Testis (tissue), 3 donors: ENCODE data around the gene ADAMTS13. TPM values are rescaled to one million over a fixed set of nuclear protein-coding genes. Genes with fewer than 3 reads are reported as not detected.

Source experiments
- DNase-seq: peaks from one replicate; pipeline ENCODE4 v3.0.0-alpha.2; 2019
- H3K27ac ChIP-seq, 2 donors: fragments of 200-600 bp; sonication (generic); one replicate each; pipeline ENCODE4 v1.5.1; 2019
- H3K27me3 ChIP-seq: fragments of 200-600 bp; sonication (generic); one replicate; pipeline ENCODE4 v1.5.1; 2019
- H3K36me3 ChIP-seq: fragments of 200-600 bp; sonication (generic); one replicate; pipeline ENCODE4 v1.5.1; 2017; ENCODE audit warnings: low read depth; ENCODE audit errors: missing control alignments
- H3K4me1 ChIP-seq: fragments of 200-600 bp; sonication (generic); one replicate; pipeline ENCODE4 v1.5.1; 2019
- H3K4me3 ChIP-seq, 2 donors: fragments of 200-600 bp; sonication (generic); one replicate each; pipeline ENCODE4 v1.5.1; 2017 to 2019
- H3K9me3 ChIP-seq: fragments of 200-600 bp; sonication (generic); one replicate; pipeline ENCODE4 v1.5.1; 2017
- POLR2A ChIP-seq: fragments of 450-650 bp; IDR thresholded peaks from one replicate; pipeline ENCODE4 v1.6.1; 2017; ENCODE audit warnings: antibody characterized with exemption, mild to moderate bottlenecking, moderate library complexity
- WGBS, 2 donors: methylation state at CpG; one replicate each; pipeline ENCODE4 v1.1.5; 2018; 5-methylcytosine and 5-hydroxymethylcytosine counted together
- intact Hi-C: fragments of 100-400 bp; cut with DNase I; formaldehyde crosslinking; loops from one replicate; pipeline ENCODE4 v1.15.1; 2023; ENCODE audit warnings: low total_unique reads
- polyA plus RNA-seq: library from polyadenylated mRNA; stranded (reverse); fragments of 350-450 nt; fragmentation: Illumina TruSeq; extraction: RNeasy Lipid Tissue Mini Kit (QIAGEN cat#74804); gene quantifications from one replicate; pipeline ENCODE4 v1.2.3, GENCODE V29; 2014; ENCODE audit warnings: low read depth, low replicate concordance; ENCODE audit not compliant: insufficient read depth
- total RNA-seq, 2 donors: library from RNA; depleted of rRNA; stranded (reverse); fragments of >200 nt; gene quantifications; one replicate each; pipeline ENCODE4 v1.2.3, GENCODE V29; 2016
- TF ChIP-seq, protein P1 (sequence below), 3 experiments: fragments of 450-650 bp in 2 of 3; fragments of 200-600 bp in 1 of 3; sonication (generic) in 1 of 3; IDR thresholded peaks; one replicate each; pipeline ENCODE4 v1.5.1; 2016 to 2019; ENCODE audit warnings: antibody characterized with exemption in 3 of 3, mild to moderate bottlenecking in 2 of 3, moderate library complexity in 1 of 3

The ADAMTS13 gene
- total and polyA plus RNA-seq, 3 donors from 2014 or later = 15.4 to 21.2 (median 15.6) TPM

DNA sequence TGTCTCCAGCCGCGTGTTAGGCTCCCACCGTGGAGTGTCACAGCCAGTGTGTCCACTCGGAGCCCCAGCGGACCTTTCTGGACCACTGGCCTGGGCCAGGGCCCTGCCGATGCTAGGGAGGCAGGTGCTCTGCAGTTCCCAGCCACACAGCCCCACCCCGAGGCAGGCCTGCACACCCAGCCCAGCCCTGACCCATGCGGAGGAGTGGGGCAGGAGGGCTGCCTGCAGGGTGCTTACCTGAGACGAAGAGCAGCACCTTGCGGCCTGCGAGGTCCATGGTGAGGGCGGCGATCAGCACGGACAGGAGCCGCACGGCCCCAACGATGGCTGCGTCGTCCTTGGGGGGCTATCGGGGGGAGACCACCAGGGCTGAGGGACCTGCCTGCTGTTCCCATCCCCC, 51.6 kb downstream of the ADAMTS13 start:
- no peaks in the 10 kb centered on the region for H3K27me3 ChIP-seq
- peaks cover 4% of the 10 kb centered on the region for H3K4me1 ChIP-seq
- TF ChIP-seq POLR2A = no peak
- TF ChIP-seq, protein P1, sequence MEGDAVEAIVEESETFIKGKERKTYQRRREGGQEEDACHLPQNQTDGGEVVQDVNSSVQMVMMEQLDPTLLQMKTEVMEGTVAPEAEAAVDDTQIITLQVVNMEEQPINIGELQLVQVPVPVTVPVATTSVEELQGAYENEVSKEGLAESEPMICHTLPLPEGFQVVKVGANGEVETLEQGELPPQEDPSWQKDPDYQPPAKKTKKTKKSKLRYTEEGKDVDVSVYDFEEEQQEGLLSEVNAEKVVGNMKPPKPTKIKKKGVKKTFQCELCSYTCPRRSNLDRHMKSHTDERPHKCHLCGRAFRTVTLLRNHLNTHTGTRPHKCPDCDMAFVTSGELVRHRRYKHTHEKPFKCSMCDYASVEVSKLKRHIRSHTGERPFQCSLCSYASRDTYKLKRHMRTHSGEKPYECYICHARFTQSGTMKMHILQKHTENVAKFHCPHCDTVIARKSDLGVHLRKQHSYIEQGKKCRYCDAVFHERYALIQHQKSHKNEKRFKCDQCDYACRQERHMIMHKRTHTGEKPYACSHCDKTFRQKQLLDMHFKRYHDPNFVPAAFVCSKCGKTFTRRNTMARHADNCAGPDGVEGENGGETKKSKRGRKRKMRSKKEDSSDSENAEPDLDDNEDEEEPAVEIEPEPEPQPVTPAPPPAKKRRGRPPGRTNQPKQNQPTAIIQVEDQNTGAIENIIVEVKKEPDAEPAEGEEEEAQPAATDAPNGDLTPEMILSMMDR (IDR thresholded peaks at IDR 0.05) = no peak
- no peaks in the 10 kb centered on the region for H3K9me3 ChIP-seq
- no peaks in the 10 kb centered on the region for H3K36me3 ChIP-seq
- no peak overlapping the region for H3K27ac ChIP-seq
- H3K4me3 ChIP-seq = no peak overlapping the region
- 84% methylated on average over 5 to 19 of the region's 20 CpGs for WGBS, 2 donors
- intact Hi-C loops = no loop called here
- DNase-seq = no peak

DNA sequence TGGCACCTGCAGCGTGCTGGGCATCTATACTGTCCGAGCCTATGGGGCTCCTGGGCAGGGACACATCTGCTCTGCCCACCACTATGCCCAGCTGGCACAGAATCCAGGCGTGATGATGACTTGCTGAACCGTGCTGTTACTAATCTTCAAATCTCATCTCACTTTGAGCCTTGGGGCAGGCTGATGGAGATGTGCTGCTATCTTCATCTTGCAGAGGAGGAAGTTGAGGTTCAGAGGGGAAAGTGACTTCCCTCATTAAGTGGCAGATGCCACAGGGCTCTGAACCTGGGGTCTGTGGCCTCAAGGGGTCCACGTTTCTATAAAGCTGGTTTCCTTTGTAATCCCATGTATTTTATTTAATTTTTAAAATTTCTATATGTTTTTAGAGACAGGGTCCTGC, 52.0 kb downstream of the ADAMTS13 start:
- no peak for TF ChIP-seq POLR2A
- TF ChIP-seq, protein P1 (IDR thresholded peaks at IDR 0.05) = no peak
- 78 to 88% methylated on average over 3 to 5 of the region's 5 CpGs for WGBS, 2 donors
- intact Hi-C loops = no loop called here
- Histone ChIP-seq H3K36me3 (no peaks in the 10 kb centered on the region), H3K27ac (no peak overlapping the region), H3K4me3 (no peak overlapping the region), H3K9me3 (no peaks in the 10 kb centered on the region), H3K27me3 (no peaks in the 10 kb centered on the region), H3K4me1 (peaks cover 4% of the 10 kb centered on the region)
- DNase-seq = no peak

DNA sequence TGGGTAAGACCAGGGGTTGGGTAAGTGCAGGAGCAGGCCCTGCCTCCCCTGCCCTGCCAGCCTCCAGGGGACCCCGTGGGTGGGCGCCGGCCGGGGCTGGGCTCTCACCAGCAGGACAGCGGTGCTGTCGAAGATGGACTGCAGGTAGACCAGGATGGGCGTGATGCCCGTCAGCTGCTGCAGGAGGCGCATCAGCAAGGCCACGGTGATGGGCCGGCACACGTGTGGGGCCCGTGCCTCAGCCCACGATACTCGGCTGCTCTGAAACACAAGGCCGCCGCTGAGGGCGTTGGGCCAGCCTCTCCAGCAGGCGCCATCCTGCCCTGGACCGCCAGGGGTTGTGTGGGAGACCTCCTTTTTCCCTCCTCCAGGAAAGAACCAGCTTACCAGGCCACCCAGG, 52.7 kb downstream of the ADAMTS13 start:
- Histone ChIP-seq H3K4me3 (no peak overlapping the region), H3K9me3 (no peaks in the 10 kb centered on the region), H3K27ac (no peak overlapping the region), H3K36me3 (no peaks in the 10 kb centered on the region), H3K27me3 (no peaks in the 10 kb centered on the region), H3K4me1 (peaks cover 8% of the 10 kb centered on the region)
- no peak for TF ChIP-seq POLR2A
- TF ChIP-seq, protein P1 (IDR thresholded peaks at IDR 0.05) = no peak
- no peak for DNase-seq
- WGBS, 2 donors = 75% methylated on average over 19 of the region's 20 CpGs; no CpG with 5 or more reads in 1 of the 2 donors
- intact Hi-C loops = no loop called here

DNA sequence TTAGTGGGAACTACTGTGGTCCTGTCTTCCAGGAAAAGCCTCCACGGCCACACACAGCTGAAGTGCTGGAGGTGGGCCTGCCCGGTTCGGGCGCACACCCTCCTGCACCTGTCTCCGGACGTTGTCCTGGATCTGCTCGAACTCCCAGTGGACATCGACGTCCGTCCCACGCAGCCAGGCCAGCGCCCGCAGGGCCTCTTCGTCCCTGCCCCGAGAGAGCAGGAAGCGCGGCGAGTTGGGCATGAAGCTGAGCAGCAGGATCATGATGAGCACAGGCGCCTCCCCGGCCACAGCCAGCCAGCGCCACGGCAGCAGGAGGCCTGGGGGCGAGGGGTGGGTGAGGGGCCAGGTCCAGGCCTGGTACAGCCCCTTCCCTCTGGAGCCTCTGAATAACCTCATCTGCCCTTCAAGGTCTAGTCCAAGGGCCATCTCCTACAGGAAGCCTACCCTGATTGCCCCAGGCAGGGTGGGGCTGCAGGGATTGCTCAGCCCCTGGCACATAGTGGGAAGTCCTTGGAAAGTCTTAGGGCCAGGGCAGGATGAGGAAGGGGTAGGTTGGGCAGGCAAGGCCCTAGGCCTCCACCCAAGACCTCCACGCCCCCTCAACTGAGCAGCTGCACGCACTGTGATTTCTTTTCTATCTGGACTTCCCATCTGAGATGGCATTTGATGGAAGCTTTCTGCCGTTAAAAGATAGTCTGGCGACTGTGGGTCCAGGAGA, 53.3 kb downstream of the ADAMTS13 start:
- no peak overlapping the region for H3K4me3 ChIP-seq
- H3K9me3 ChIP-seq = no peaks in the 10 kb centered on the region
- TF ChIP-seq, protein P1 (IDR thresholded peaks at IDR 0.05) = no peak
- TF ChIP-seq POLR2A = no peak
- 77 to 95% methylated on average over 4 to 27 of the region's 27 CpGs for WGBS, 2 donors
- H3K27ac ChIP-seq = no peak overlapping the region
- no peak for DNase-seq
- H3K36me3 ChIP-seq = no peaks in the 10 kb centered on the region
- peaks cover 8% of the 10 kb centered on the region for H3K4me1 ChIP-seq
- H3K27me3 ChIP-seq = no peaks in the 10 kb centered on the region
- intact Hi-C loops = no loop called here
